H1 (cell line): ENCODE results near the gene UPK1B. TPM values are rescaled to one million over a fixed set of nuclear protein-coding genes. Genes with fewer than 3 reads are reported as not detected.

ENCODE experiments used
- CTCF ChIA-PET: fragments of 300-600 bp; sonication (Branson Sonifier 250); formaldehyde crosslinking; loops from one replicate; lab custom pipeline; 2021; ENCODE audit not compliant: partially characterized antibody; lab: Charles Lee
- POLR2A ChIA-PET: fragments of 300-600 bp; sonication (Branson Sonifier 250); formaldehyde crosslinking; loops from one replicate; lab custom pipeline; 2021; ENCODE audit warnings: inconsistent platforms; ENCODE audit not compliant: partially characterized antibody; lab: Charles Lee
- DNase-seq, 2 experiments: peaks; one replicate each; pipeline versions ENCODE4 v3.0.0 to v3.0.0-alpha.2; 2010 to 2022; ENCODE audit warnings: low spot score in 2 of 2, low read depth in 1 of 2, mixed read lengths in 1 of 2
- FAIRE-seq: peaks from 2 replicates; lab custom pipeline; 2011; peaks lifted over from hg19 to GRCh38; lab: Jason Lieb, UNC
- H2AFZ ChIP-seq: 2 replicates; pipeline ENCODE4 v1.8.1; 2012; ENCODE audit warnings: low read length, inconsistent platforms
- H2AK5ac ChIP-seq: 2 replicates; pipeline ENCODE4 v1.6.1; 2013; ENCODE audit warnings: low read depth, low read length
- H2BK120ac ChIP-seq: replicated peaks from 2 replicates; pipeline ENCODE3; 2013; ENCODE audit warnings: low read depth, low read length, inconsistent platforms
- H2BK12ac ChIP-seq: 2 replicates; pipeline ENCODE4 v1.6.1; 2013; ENCODE audit warnings: low read depth, low read length
- H2BK15ac ChIP-seq: 2 replicates; pipeline ENCODE4 v1.6.1; 2013; ENCODE audit warnings: low read length
- H2BK20ac ChIP-seq: 2 replicates; pipeline ENCODE4 v1.6.1; 2013; ENCODE audit warnings: low read length
- H2BK5ac ChIP-seq: 2 replicates; pipeline ENCODE4 v1.6.1; 2013; ENCODE audit warnings: low read depth, low read length
- H3K14ac ChIP-seq: 2 replicates; pipeline ENCODE4 v1.6.1; 2013; ENCODE audit warnings: inconsistent platforms; ENCODE audit not compliant: insufficient read length
- H3K18ac ChIP-seq: 2 replicates; pipeline ENCODE4 v1.6.1; 2013; ENCODE audit warnings: low read length; ENCODE audit errors: extremely low read depth
- H3K23ac ChIP-seq: 2 replicates; pipeline ENCODE4 v1.6.1; 2013; ENCODE audit warnings: inconsistent platforms; ENCODE audit not compliant: insufficient read length
- H3K23me2 ChIP-seq: 2 replicates; pipeline ENCODE4 v1.6.1; 2013; ENCODE audit warnings: low read depth, low read length
- H3K27ac ChIP-seq: 2 replicates; pipeline ENCODE4 v1.6.1; 2011; ENCODE audit warnings: low read depth, low read length, inconsistent platforms
- H3K27me3 ChIP-seq, 4 experiments: replicated peaks in 1 of 4; 1 replicate in 1 of 4; 2 replicates in 3 of 4; pipeline versions ENCODE4 v1.6.1 to v1.8.1; 2011 to 2013; ENCODE audit warnings: low read length in 3 of 4, mild to moderate bottlenecking in 3 of 4, inconsistent platforms in 2 of 4, mixed read lengths in 2 of 4, moderate library complexity in 1 of 4; ENCODE audit not compliant: control insufficient read depth in 3 of 4, insufficient read depth in 3 of 4; ENCODE audit errors: extremely low read depth in 1 of 4
- H3K36me3 ChIP-seq, 4 experiments: 2 replicates each; pipeline versions ENCODE4 v1.6.1 to v1.8.1; 2011 to 2013; ENCODE audit warnings: mild to moderate bottlenecking in 4 of 4, low read length in 3 of 4, moderate library complexity in 2 of 4, control low read depth in 1 of 4, inconsistent platforms in 1 of 4; ENCODE audit not compliant: insufficient read depth in 4 of 4, control insufficient read depth in 2 of 4
- H3K4ac ChIP-seq: replicated peaks from 2 replicates; pipeline ENCODE3; 2013; ENCODE audit warnings: low read length, low read depth, mixed read lengths, inconsistent platforms; ENCODE audit not compliant: insufficient read length
- H3K4me1 ChIP-seq, 4 experiments: replicated peaks in 1 of 4; 1 replicate in 1 of 4; 2 replicates in 3 of 4; pipeline versions ENCODE4 v1.6.1 to v1.8.1; 2011 to 2013; ENCODE audit warnings: low read length in 3 of 4, inconsistent platforms in 2 of 4, mixed read lengths in 1 of 4; ENCODE audit not compliant: insufficient read depth in 4 of 4, control insufficient read depth in 3 of 4
- H3K4me2 ChIP-seq, 2 experiments: 2 replicates each; pipeline versions ENCODE4 v1.6.1 to v1.8.1; 2011 to 2013; ENCODE audit warnings: low read depth in 2 of 2, low read length in 2 of 2, control low read depth in 1 of 2, inconsistent platforms in 1 of 2, mild to moderate bottlenecking in 1 of 2; ENCODE audit not compliant: insufficient read depth in 1 of 2
- H3K4me3 ChIP-seq, 4 experiments: fragments of 200-600, 300-600 bp in 1 of 4; sonication (generic), shearing (Covaris generic), sonication (Bioruptor Twin) in 1 of 4; 2 replicates each; pipeline versions ENCODE4 v1.5.1 to v1.8.1; 2011 to 2016; ENCODE audit warnings: low read length in 4 of 4, low read depth in 3 of 4, control low read depth in 2 of 4, inconsistent platforms in 2 of 4, mild to moderate bottlenecking in 2 of 4, mixed read lengths in 1 of 4, moderate library complexity in 1 of 4; ENCODE audit not compliant: insufficient read depth in 2 of 4; ENCODE audit errors: extremely low read depth in 1 of 4
- H3K56ac ChIP-seq: replicated peaks from 2 replicates; pipeline ENCODE3; 2013; ENCODE audit warnings: low read depth, mild to moderate bottlenecking, mixed read lengths, low read length, inconsistent platforms; ENCODE audit not compliant: insufficient read length
- H3K79me1 ChIP-seq: 2 replicates; pipeline ENCODE4 v1.6.1; 2013; ENCODE audit warnings: low read depth, low read length, control low read depth
- H3K79me2 ChIP-seq, 2 experiments: 2 replicates each; pipeline versions ENCODE4 v1.6.1 to v1.8.1; 2012 to 2013; ENCODE audit warnings: low read length in 2 of 2, mild to moderate bottlenecking in 2 of 2, inconsistent platforms in 1 of 2; ENCODE audit not compliant: insufficient read depth in 2 of 2, control insufficient read depth in 1 of 2
- H3K9ac ChIP-seq, 4 experiments: replicated peaks in 1 of 4; 1 replicate in 1 of 4; 2 replicates in 3 of 4; pipeline versions ENCODE4 v1.6.1 to v1.8.1; 2011 to 2013; ENCODE audit warnings: low read depth in 3 of 4, low read length in 3 of 4, control low read depth in 2 of 4, mild to moderate bottlenecking in 2 of 4, moderate library complexity in 2 of 4, inconsistent platforms in 1 of 4; ENCODE audit errors: extremely low read depth in 1 of 4
- H3K9me3 ChIP-seq, 2 experiments: 2 replicates each; pipeline versions ENCODE4 v1.6.1 to v1.8.1; 2012 to 2013; ENCODE audit warnings: mild to moderate bottlenecking in 2 of 2, moderate library complexity in 2 of 2, control low read depth in 1 of 2, inconsistent platforms in 1 of 2, low read depth in 1 of 2, low read length in 1 of 2, mixed read lengths in 1 of 2; ENCODE audit not compliant: insufficient read depth in 2 of 2
- H4K20me1 ChIP-seq, 2 experiments: replicated peaks in 1 of 2; 2 replicates each; pipeline versions ENCODE3 to v1.8.1; 2011 to 2013; ENCODE audit warnings: inconsistent platforms in 2 of 2, low read length in 2 of 2, mild to moderate bottlenecking in 1 of 2; ENCODE audit not compliant: insufficient read depth in 2 of 2, control insufficient read depth in 1 of 2
- H4K5ac ChIP-seq: 2 replicates; pipeline ENCODE4 v1.6.1; 2013; ENCODE audit warnings: low read length, low read depth, mixed read lengths, inconsistent platforms; ENCODE audit not compliant: insufficient read length
- H4K8ac ChIP-seq: 2 replicates; pipeline ENCODE4 v1.8.0; 2013; ENCODE audit warnings: mild to moderate bottlenecking, moderate library complexity, low read length, inconsistent platforms; ENCODE audit not compliant: insufficient read depth; ENCODE audit errors: extremely low read depth
- H4K91ac ChIP-seq: replicated peaks from 2 replicates; pipeline ENCODE3; 2013; ENCODE audit warnings: low read length, mixed read lengths, inconsistent platforms; ENCODE audit not compliant: insufficient read length
- ATF3 ChIP-seq: IDR thresholded peaks from 2 replicates; pipeline ENCODE4 v1.6.1; 2011; ENCODE audit warnings: low read depth, mild to moderate bottlenecking, low read length; ENCODE audit not compliant: insufficient read depth
- BACH1 ChIP-seq: IDR thresholded peaks from 2 replicates; pipeline ENCODE4 v1.6.1; 2012; ENCODE audit warnings: low read length, improper control_type of control experiment
- BCL11A ChIP-seq, 2 experiments: IDR thresholded peaks; one replicate each; pipeline ENCODE4 v1.6.1; 2011; ENCODE audit warnings: low read depth in 2 of 2, low read length in 2 of 2, mild to moderate bottlenecking in 2 of 2
- EGR1 ChIP-seq: IDR thresholded peaks from 2 replicates; pipeline ENCODE4 v1.6.1; 2011; ENCODE audit warnings: low read depth, low read length, borderline replicate concordance
- EP300 ChIP-seq, 2 experiments: IDR thresholded peaks; 1 replicate in 1 of 2; 2 replicates in 1 of 2; pipeline ENCODE4 v1.6.1; 2011 to 2012; ENCODE audit warnings: low read depth in 2 of 2, low read length in 2 of 2, mild to moderate bottlenecking in 2 of 2, borderline replicate concordance in 1 of 2, inconsistent platforms in 1 of 2, moderate library complexity in 1 of 2
- POU5F1 ChIP-seq: IDR thresholded peaks from 2 replicates; pipeline ENCODE4 v1.6.1; 2011; ENCODE audit warnings: low read depth, mild to moderate bottlenecking, low read length, moderate library complexity
- RFX5 ChIP-seq: IDR thresholded peaks from 2 replicates; pipeline ENCODE4 v1.6.1; 2011; ENCODE audit warnings: low read depth, low read length, improper control_type of control experiment, borderline replicate concordance
- TAF1 ChIP-seq: IDR thresholded peaks from 2 replicates; pipeline ENCODE4 v1.6.1; 2011; ENCODE audit warnings: mild to moderate bottlenecking, low read depth, low read length
- TEAD4 ChIP-seq: IDR thresholded peaks from 2 replicates; pipeline ENCODE4 v1.6.1; 2012; ENCODE audit warnings: low read depth, low read length, inconsistent platforms, mixed read lengths
- WGBS, 2 experiments: shearing (Covaris generic) in 1 of 2; methylation state at CpG; one replicate each; pipeline versions ENCODE4 v1.1.6 to v1.1.7; 2013 to 2015; ENCODE audit warnings: low lambda C conversion rate in 2 of 2, mixed read lengths in 2 of 2, inconsistent platforms in 1 of 2, low coverage in 1 of 2, missing lambda C conversion rate in 1 of 2; ENCODE audit not compliant: insufficient replicate concordance in 2 of 2, insufficient coverage in 1 of 2, insufficient read length in 1 of 2; ENCODE audit errors: extremely low coverage in 1 of 2, missing lambda C conversion rate in 1 of 2; 5-methylcytosine and 5-hydroxymethylcytosine counted together
- polyA plus RNA-seq, 7 experiments: library from polyadenylated mRNA; depleted of rRNA in 3 of 7; stranded (reverse) in 5 of 7; unstranded in 2 of 7; fragments of >200 nt in 5 of 7; fragments of 200-250 nt in 2 of 7; gene quantifications; 1 replicate in 5 of 7; 2 replicates in 1 of 7; 4 replicates in 1 of 7; pipeline versions ENCODE4 v1.2.1 to v1.2.3, GENCODE V29; 2011 to 2013; ENCODE audit warnings: missing spikeins in 2 of 7, mixed read lengths in 2 of 7
- total RNA-seq: library from RNA; stranded (reverse); fragmentation: NEBNext Ultra II Directional; extraction: Animal tissue kit (Norgen Biotek cat#: 25700); gene quantifications from 2 replicates; pipeline ENCODE4 v1.2.1, GENCODE V29; 2021
- TF ChIP-seq, protein P1 (sequence below): IDR thresholded peaks from 2 replicates; pipeline ENCODE4 v1.6.1; 2012; ENCODE audit warnings: low read length, inconsistent platforms

Gene UPK1B
- total and polyA plus RNA-seq, 2 of the 8 experiments (the other 6 are each of a cell fraction or from before 2014, with no cell fraction given) = 0.67 to 0.68 TPM

- Histone ChIP-seq H3K4ac (no peak overlapping the region), H3K18ac (no peak overlapping the region), H3K23ac (no peak overlapping the region), H4K91ac (no peak overlapping the region), H3K4me1 (no peaks in the 10 kb centered on the region), H3K9ac (no peak overlapping the region), H3K23me2 (no peaks in the 10 kb centered on the region), H2BK5ac (no peak overlapping the region), H3K56ac (no peak overlapping the region), H3K36me3 (no peaks in the 10 kb centered on the region; a peak in 1 of 8 replicates), H3K79me2 (no peaks in the 10 kb centered on the region), H3K79me1 (no peaks in the 10 kb centered on the region), H2AK5ac (no peak overlapping the region), H2AFZ (no peak overlapping the region), H3K14ac (no peak overlapping the region), H2BK20ac (no peak overlapping the region), H4K20me1 (no peaks in the 10 kb centered on the region), H3K27ac (no peak overlapping the region), H3K4me2 (no peak overlapping the region), H2BK15ac (no peak overlapping the region), H3K4me3 (no peak overlapping the region), H3K9me3 (peaks cover 10 to 14% of the 10 kb centered on the region in 2 experiments), H4K5ac (no peak overlapping the region), H2BK120ac (no peak overlapping the region), H3K27me3 (no peaks in the 10 kb centered on the region), H2BK12ac (no peak overlapping the region), H4K8ac (no peak overlapping the region)
- DNase-seq (no peak), FAIRE-seq (no peak)
- ChIA-PET POLR2A (interaction anchor here (1.0 kb wide), 1 partner anchor 8 kb away, joined by 5 read pairs; no protein-coding TSS in a partner anchor), CTCF (interaction anchor here (0.8 kb wide), 1 partner anchor 47 kb away, joined by 3 read pairs; no protein-coding TSS in a partner anchor)
- 86% methylated on average over 2 of the region's 2 CpGs; no CpG with 5 or more reads in 1 of the 2 experiments for WGBS, 2 experiments
- TF ChIP-seq RFX5 = no peak
- TF ChIP-seq, protein P1, sequence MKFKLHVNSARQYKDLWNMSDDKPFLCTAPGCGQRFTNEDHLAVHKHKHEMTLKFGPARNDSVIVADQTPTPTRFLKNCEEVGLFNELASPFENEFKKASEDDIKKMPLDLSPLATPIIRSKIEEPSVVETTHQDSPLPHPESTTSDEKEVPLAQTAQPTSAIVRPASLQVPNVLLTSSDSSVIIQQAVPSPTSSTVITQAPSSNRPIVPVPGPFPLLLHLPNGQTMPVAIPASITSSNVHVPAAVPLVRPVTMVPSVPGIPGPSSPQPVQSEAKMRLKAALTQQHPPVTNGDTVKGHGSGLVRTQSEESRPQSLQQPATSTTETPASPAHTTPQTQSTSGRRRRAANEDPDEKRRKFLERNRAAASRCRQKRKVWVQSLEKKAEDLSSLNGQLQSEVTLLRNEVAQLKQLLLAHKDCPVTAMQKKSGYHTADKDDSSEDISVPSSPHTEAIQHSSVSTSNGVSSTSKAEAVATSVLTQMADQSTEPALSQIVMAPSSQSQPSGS = no peak
- no peak for TF ChIP-seq TEAD4
- TF ChIP-seq EP300 (IDR thresholded peaks at IDR 0.05; ENCODE audit: borderline replicate concordance in 1 of 2, low read depth in 2 of 2, low read length in 2 of 2) = no peak
- no peak for TF ChIP-seq TAF1
- no peak for TF ChIP-seq BCL11A (IDR thresholded peaks at IDR 0.05; ENCODE audit: low read depth in 2 of 2, low read length in 2 of 2)
- no peak for TF ChIP-seq POU5F1
- no peak for TF ChIP-seq EGR1
- TF ChIP-seq BACH1 = no peak
- no peak for TF ChIP-seq ATF3
These were observed 12.2 kb upstream of the UPK1B start for GRCh38 chr3:119161240-119161639.
